ENCODE measurements around the gene GPR78. TPM values are rescaled to one million over a fixed set of nuclear protein-coding genes. Genes with fewer than 3 reads are reported as not detected.

GPR78 gene
- polyA plus RNA-seq, 3 donors, result 0.01 TPM; not detected in 2

DNA sequence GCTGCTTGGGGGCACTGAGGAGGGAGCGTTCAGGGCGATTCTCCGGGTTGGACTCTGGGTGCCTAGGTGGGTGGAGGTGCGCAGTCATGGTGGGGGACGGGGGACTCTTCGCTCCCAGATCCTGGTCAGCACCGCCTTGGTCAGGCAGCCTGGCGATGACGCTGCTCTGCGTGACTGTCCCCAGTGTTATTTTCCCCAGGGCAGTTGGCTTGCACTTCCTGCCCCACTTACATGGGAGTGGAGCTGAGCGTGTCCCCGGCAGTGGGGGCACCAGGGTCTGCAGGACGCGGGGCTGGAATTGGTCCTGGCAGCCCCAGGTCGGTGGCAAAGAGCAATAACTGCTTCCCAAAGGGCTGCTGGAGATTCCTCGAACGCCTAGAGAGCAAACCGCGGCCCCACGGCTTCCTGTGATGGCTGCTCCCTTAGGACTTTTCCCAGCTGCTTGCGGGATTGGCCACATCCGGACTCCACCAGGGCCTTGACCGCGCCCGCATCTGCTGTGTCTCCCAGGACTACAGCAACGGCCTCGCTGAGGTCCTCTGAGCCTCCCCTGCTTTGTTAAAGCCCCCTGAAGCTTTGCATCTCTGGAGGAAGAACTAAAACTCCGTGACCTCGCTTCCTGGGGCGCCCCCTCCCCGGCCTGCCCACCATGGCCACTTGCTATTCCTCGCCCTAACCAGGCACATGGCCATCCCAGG is 35.3 kb upstream of the GPR78 start:
- no peak overlapping the region for H3K27ac ChIP-seq (ENCODE audit: low read depth, low read length)
- 71 to 75% (median 74%) methylated on average over 32 of the region's 32 CpGs for WGBS, 3 donors

GRCh38 chr4:8545439-8545765 is 34.8 kb upstream of the GPR78 start:
- 72 to 82% (median 74%) methylated on average over 9 of the region's 9 CpGs for WGBS, 3 donors
- no peak overlapping the region for H3K27ac ChIP-seq (ENCODE audit: low read depth, low read length)

- WGBS, 3 donors, result 67 to 86% (median 84%) methylated on average over 8 of the region's 8 CpGs
- no peak overlapping the region for H3K27ac ChIP-seq (ENCODE audit: low read depth, low read length)
Observed at GRCh38 chr4:8546766-8547107, 33.5 kb upstream of the GPR78 start.

DNA sequence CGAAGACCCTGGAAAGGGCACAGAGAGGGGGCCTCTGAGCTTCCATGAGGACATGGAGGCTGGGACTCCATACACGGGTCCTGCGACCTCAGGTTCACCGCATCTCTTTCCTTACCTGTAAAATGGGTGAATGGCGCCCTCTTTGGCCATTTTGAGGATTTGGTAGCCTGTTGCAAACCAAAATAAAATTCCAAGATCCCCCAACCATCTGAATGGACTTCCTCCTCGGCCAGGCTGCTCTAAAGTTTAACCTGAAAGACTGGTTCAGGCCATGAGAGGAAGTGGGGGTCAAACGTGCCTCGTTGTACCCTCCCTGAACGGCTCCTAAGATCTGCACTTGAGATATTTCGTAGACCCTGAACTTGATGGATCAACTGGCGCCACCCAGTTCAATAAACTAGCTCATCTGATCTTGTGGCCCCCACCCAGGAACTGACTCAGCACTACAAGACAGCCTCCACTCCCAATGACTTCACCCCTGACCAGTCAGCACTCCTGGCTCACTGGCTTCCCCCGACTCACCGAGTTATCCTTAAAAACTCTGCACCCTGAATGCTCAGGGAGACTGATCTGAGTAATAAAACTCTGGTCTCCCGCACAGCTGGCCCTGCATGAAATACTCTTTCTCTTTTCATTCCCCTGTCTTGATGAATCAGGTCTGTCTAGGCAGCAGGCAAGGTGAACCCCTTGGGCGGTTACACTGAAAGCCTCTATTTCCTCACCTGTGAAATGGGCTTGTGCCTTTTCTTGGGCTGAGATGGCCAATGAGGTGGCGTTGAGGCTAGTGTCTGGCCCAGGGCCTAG is 32.9 kb upstream of the GPR78 start:
- 54 to 67% (median 58%) methylated on average over 16 of the region's 16 CpGs for WGBS, 3 donors
- H3K27ac ChIP-seq (ENCODE audit: low read depth, low read length), result no peak overlapping the region

- no peak overlapping the region for H3K27ac ChIP-seq (ENCODE audit: low read depth, low read length)
- 82 to 93% (median 85%) methylated on average over 16 of the region's 16 CpGs for WGBS, 3 donors
Observed at GRCh38 chr4:8547912-8548730, 32.1 kb upstream of the GPR78 start.

DNA sequence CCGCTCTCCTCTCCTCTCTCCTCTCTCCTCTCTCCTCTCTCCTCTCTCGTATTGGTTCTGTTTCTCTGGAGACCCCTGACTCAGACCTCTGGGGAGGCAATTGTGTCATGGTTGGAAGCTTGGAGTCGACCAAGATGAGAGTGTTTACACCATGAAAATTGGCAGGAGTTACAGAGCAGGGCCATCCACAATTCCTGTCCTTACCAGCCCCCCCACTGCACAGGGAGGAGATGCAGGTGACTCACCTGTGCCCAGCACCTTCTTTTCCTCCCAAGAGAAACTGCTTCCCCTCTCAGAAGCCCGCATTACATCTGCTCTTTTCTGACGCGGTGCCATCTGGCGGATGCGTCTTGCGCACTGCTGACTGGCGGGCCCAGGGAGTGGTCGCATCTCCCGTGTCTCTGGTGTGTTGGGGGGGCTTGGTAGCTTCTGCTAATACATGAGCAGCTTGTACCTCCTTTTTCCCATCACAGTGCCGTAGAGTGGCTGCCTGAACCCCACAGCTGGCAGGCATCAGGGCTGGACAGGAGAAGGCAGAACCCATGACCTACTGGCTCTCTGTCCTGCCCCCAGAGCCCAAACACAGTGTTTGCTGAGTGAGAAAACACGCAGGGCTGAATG is 31.4 kb upstream of the GPR78 start:
- no peak overlapping the region for H3K27ac ChIP-seq (ENCODE audit: low read depth, low read length)
- 72 to 79% (median 79%) methylated on average over 14 of the region's 14 CpGs for WGBS, 3 donors

GRCh38 chr4:8549352-8549931 is 30.8 kb upstream of the GPR78 start:
- no peak overlapping the region for H3K27ac ChIP-seq (ENCODE audit: low read depth, low read length)
- 63 to 80% (median 71%) methylated on average over 11 of the region's 11 CpGs for WGBS, 3 donors

DNA sequence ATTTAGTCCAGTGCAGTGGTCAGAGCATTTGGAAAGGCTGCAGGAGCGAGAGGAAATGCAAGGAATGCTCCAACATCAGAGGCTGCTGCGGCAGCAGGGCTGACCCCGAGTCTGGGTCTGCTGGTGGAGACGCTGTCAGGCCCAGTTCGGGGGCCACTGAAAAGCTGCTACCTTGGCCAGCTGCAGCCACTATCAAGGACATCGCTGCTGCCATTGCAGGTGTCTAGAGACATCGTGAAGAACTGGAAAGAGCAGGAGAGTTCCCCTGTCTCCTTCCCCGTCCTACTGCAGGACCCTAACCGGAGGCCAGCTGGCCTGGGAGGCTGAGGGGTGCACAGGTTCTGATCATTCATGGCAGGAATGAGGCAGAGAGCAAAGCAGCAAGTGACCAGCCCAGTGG is 29.5 kb upstream of the GPR78 start:
- 77 to 79% (median 77%) methylated on average over 9 of the region's 9 CpGs for WGBS, 3 donors
- H3K27ac ChIP-seq (ENCODE audit: low read depth, low read length), result no peak overlapping the region

- H3K27ac ChIP-seq (ENCODE audit: low read depth, low read length), result no peak overlapping the region
- WGBS, 3 donors, result 78 to 94% (median 92%) methylated on average over 4 of the region's 4 CpGs
Observed at GRCh38 chr4:8552024-8552423, 28.2 kb upstream of the GPR78 start.

DNA sequence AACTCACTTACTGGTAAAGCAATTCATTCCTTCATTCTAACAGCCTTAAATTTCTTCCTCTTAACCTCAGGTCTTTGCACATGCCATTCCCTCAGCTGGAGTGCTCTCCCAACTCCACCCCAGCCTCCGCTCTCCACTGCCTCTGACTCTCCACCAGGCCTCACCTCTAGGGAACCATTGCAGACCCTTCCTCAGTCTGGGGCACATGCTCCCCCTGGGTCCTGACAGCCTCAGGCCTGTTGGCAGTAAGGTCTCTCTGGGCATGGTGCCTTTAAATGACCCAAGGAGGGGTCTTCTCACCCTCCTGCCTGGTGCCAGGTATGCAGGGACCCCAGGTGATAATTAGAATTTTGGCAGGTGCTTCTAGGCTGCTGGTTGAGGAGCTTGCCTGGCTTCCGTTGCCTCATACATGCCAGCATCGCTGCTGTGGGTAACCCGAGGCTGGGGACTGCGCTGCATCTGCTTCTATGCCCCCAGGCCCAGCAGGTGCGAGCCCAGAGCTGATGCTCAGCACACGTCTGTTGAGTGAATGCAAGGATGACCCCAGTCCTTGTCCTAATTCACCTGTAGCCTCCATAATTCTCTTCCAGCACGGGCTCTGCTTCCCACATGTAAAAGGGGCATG is 27.5 kb upstream of the GPR78 start:
- WGBS, 3 donors, result 77 to 82% (median 79%) methylated on average over 8 of the region's 8 CpGs
- no peak overlapping the region for H3K27ac ChIP-seq (ENCODE audit: low read depth, low read length)

DNA sequence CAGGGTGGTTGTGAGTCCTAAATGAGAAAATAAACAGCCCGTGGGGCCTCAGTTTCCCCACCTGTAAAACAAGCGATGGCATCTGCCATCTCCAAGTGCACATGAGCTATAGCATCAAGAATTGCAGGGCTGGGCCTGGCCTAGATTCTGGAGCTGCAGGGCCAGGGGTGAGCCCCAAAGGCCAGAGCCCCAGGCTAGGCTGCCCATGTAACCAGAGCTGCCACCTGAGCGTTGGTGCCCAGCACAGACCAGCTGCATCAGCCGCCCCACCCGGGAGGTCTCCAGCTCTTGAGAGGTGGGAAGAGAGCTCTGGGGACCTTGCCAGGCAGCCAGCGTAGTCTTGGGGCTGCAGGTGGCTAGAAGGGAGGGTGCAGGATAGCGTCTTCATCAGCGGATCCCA is 27.0 kb upstream of the GPR78 start:
- no peak overlapping the region for H3K27ac ChIP-seq (ENCODE audit: low read depth, low read length)
- WGBS, 3 donors, result 75 to 88% (median 86%) methylated on average over 8 of the region's 8 CpGs

GRCh38 chr4:8553991-8554405 is 26.2 kb upstream of the GPR78 start:
- H3K27ac ChIP-seq (ENCODE audit: low read depth, low read length), result no peak overlapping the region
- 74 to 85% (median 84%) methylated on average over 12 of the region's 12 CpGs for WGBS, 3 donors

DNA sequence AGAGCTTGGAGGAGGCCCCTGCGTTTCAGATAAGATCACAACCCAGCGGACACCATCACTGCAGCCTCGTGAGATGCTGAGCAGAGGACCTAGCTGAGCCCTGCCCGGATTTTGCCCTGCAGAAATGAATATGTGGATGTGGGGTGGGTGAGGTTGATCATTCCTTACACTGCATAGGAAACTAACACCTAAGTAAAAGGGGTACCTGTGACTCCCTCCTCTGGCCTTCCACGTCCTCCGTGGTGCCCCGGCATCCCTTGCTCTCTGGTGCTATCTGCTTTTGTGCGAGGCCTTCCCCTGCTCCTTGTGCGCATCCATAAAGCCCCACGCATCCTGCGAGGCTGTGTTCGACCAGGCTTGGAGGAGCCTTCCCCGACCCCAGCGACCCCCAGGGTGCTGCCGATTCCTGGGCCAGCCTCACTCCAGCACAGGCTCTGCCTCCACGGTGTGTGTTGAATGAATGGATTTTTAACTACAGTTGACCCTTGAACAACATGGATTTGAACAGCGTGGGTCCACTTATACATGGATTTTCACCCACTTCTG is 25.6 kb upstream of the GPR78 start:
- WGBS, 3 donors, result 83 to 91% (median 84%) methylated on average over 17 of the region's 17 CpGs

DNA sequence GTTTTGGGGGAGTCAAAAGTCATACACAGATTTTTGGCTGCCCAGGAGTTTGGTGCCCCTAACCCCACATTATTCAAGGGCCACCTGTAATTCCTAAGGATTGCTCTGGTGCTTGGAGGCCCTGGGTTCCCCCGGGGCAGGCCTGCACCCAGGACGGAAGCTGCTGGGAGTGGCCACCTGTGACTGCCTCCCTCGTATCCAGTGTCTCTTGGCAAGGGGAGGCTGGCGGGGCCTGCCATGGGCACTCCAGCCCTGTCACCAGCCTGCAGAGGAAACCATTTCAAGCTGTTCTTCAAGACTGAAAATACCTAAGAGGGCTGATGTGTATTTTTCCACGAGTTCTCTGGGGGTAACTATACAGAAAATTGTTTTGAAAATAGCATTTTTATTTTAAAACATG is 24.5 kb upstream of the GPR78 start:
- no peak overlapping the region for H3K27ac ChIP-seq (ENCODE audit: low read depth, low read length)
- WGBS, 3 donors, result 65 to 84% (median 74%) methylated on average over 5 of the region's 5 CpGs

More for the DNA sequence above, 25.6 kb upstream of the GPR78 start:
- H3K27ac ChIP-seq (ENCODE audit: low read depth, low read length), result no peak overlapping the region

DNA sequence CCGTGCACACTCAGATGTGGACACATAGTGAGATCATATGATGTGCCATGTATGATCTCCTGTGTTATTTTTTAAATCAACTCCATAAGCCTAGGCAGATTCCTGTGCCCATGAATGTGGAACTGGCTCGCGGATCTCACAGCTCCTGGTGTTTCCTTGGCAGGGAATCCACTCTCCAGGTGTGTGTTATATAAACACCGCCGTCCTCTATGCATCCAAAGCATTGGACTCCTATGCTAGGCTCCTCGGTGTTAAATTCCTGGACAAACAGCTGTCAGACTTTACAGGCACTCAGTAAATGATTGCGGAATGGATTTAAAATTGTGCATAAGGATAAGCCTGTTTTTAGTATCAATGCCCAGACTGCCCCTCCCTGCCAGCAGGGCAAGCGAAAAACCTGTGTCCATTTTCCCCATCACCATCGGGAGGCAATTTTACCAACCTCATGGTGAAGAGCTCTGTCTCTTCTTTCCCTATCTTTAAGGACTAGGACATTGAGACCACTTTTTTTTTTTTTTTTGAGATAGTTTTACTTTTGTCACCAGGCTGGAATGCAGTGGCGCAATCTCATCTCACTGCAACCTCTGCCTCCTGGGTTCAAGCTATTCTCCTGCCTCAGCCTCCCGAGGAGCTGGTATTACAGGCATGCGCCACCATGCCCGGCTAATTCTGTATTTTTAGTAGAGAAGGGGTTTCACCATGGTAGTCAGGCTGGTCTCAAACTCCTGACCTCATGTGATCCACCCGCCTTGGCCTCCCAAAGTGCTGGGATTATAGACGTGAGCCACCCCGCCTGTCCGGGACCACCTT is 23.6 kb upstream of the GPR78 start:
- H3K27ac ChIP-seq (ENCODE audit: low read depth, low read length), result no peak overlapping the region
- WGBS, 3 donors, result 75 to 83% (median 77%) methylated on average over 17 of the region's 17 CpGs

GRCh38 chr4:8557151-8558076 is 22.8 kb upstream of the GPR78 start:
- WGBS, 3 donors, result 76 to 81% (median 80%) methylated on average over 21 of the region's 21 CpGs
- H3K27ac ChIP-seq (ENCODE audit: low read depth, low read length), result no peak overlapping the region

All from adipose tissue (tissue), 3 donors.